ENCODE results near the gene STARD8. TPM values are rescaled to one million over a fixed set of nuclear protein-coding genes. Genes with fewer than 3 reads are reported as not detected.

STARD8 gene
- total RNA-seq, 1 experiment from 2014 or later = 0.45 TPM

DNA sequence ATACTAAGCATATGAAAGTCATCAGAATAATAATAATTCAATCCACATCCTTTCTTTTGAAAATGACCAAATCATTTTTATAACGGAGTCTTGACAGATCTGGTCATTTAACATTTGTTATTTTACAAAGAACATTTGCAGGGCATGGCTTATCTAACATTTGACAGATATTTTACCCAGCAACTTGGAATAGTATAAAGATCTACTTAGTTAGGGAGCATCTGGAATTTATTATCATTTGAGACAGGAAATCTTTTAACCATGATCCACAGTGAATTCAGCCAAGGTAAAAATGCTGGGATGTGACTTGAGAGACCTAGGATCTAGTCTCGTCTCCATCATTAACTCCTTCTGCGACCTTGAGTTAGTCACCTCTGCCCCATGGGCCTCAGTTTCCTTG, 22.4 kb downstream of the STARD8 start:
- DNase-seq = no peak
- Mint-ChIP-seq H3K4me1 (ENCODE audit: low read depth, unreplicated experiment) (no peaks in the 10 kb centered on the region), H3K4me3 (ENCODE audit: low read depth, unreplicated experiment) (no peak overlapping the region), H3K27me3 (ENCODE audit: unreplicated experiment) (peaks cover 49% of the 10 kb centered on the region), H3K9me3 (ENCODE audit: low read depth, unreplicated experiment) (peaks cover 3% of the 10 kb centered on the region), H3K27ac (ENCODE audit: unreplicated experiment) (no peak overlapping the region), H3K36me3 (ENCODE audit: insufficient read depth, unreplicated experiment) (no peaks in the 10 kb centered on the region)
- no TSS peak for BruUV-seq (replicated peaks)
- CTCF ChIA-PET = no interaction called here
- intact Hi-C loops (cut with micrococcal nuclease; ENCODE audit: unreplicated experiment) = no loop called here
- TF ChIP-seq CTCF (IDR thresholded peaks at IDR 0.05; ENCODE audit: unreplicated experiment) = no peak

DNA sequence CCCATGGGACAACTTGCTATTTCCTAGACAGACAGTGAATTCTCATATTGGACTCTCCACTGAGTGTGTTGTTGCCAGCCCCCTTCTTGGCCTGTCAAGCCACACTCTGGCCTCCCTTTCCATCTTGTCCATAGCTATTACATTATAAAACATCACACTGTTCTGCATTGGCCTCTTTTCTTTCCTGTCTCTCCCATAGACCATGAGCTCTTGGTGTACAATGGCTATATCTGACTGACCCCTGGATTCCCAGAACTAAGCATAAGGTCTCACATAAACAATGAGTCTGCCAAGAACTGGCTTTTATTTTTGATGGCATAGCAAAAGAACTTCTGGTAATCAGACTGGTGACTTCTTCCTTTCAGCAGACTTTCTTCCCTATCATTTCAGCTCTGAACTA, 23.8 kb downstream of the STARD8 start:
- intact Hi-C loops (cut with micrococcal nuclease; ENCODE audit: unreplicated experiment) = no loop called here
- DNase-seq = no peak
- H3K4me3 Mint-ChIP-seq (ENCODE audit: low read depth, unreplicated experiment) = no peak overlapping the region
- H3K36me3 Mint-ChIP-seq (ENCODE audit: insufficient read depth, unreplicated experiment) = no peaks in the 10 kb centered on the region
- peaks cover 43% of the 10 kb centered on the region for H3K27me3 Mint-ChIP-seq (ENCODE audit: unreplicated experiment)
- no peaks in the 10 kb centered on the region for H3K4me1 Mint-ChIP-seq (ENCODE audit: low read depth, unreplicated experiment)
- CTCF ChIA-PET = no interaction called here
- no peak overlapping the region for H3K27ac Mint-ChIP-seq (ENCODE audit: unreplicated experiment)
- peaks cover 3% of the 10 kb centered on the region for H3K9me3 Mint-ChIP-seq (ENCODE audit: low read depth, unreplicated experiment)
- TF ChIP-seq CTCF (IDR thresholded peaks at IDR 0.05; ENCODE audit: unreplicated experiment) = no peak
- no TSS peak for BruUV-seq (replicated peaks)

DNA sequence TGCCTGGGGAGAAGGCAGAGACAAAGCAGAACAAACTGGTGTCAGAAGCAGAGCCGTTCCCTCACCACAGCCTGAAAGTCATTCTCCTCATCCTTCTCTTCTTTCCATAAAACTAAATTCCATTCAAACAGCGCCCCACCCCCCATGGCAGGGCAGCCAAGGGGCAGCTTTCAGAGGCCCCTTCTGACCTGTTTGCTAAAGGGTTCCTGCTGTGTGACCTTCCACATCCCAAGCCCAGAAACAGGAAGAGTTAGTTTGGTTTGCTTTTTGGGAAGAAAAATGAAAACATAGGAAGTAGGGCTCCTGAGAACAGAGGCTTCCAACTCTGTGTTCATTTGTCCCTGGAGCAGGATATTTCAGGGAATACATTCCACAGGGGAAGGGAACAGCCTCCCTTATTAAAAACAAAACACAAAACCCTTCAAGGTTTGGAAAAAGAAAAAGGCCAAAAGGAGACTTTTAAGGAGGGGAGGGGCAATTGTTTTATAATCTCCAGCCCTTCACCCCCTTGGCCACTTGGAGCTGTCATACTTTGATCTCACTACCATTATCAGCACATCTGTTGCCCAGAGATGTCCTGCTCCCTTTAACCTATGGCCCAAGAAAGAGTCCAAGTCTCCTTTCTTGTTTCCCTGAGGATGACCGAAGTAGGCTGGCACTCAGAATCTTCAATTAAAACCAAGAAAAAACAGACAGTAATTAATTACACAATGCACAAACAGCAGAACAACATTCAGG, 25.3 kb downstream of the STARD8 start:
- no TSS peak for BruUV-seq (replicated peaks)
- Mint-ChIP-seq H3K36me3 (ENCODE audit: insufficient read depth, unreplicated experiment) (no peaks in the 10 kb centered on the region), H3K27ac (ENCODE audit: unreplicated experiment) (no peak overlapping the region), H3K4me3 (ENCODE audit: low read depth, unreplicated experiment) (no peak overlapping the region), H3K27me3 (ENCODE audit: unreplicated experiment) (peaks cover 28% of the 10 kb centered on the region), H3K4me1 (ENCODE audit: low read depth, unreplicated experiment) (no peaks in the 10 kb centered on the region), H3K9me3 (ENCODE audit: low read depth, unreplicated experiment) (peaks cover 3% of the 10 kb centered on the region)
- no peak for DNase-seq
- no peak for TF ChIP-seq CTCF (IDR thresholded peaks at IDR 0.05; ENCODE audit: unreplicated experiment)
- CTCF ChIA-PET = no interaction called here
- intact Hi-C loops (cut with micrococcal nuclease; ENCODE audit: unreplicated experiment) = no loop called here

DNA sequence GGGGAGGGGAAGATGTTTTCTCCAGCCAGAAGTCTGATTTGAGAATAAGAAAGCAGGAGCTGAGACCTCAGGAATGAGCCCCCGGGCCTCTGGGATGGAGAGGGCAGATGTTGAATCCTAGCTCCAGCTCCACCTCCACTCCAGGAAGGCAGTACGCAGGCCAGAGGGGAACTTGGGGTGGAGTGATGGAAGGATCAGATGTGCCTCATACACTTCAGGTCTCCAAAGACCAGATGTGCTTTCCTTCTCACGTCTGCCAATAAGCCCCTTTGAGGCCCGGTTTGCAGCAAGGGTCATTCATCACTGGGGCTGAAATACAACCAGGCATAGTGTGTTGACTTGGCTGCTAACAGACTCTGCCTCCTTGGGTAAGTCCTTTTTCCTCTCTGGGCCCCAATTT, 28.1 kb downstream of the STARD8 start:
- H3K27ac Mint-ChIP-seq (ENCODE audit: unreplicated experiment) = no peak overlapping the region
- H3K4me1 Mint-ChIP-seq (ENCODE audit: low read depth, unreplicated experiment) = no peaks in the 10 kb centered on the region

More for the DNA sequence above, 28.1 kb downstream of the STARD8 start:
- Mint-ChIP-seq H3K27me3 (ENCODE audit: unreplicated experiment) (peaks cover 28% of the 10 kb centered on the region), H3K4me3 (ENCODE audit: low read depth, unreplicated experiment) (no peak overlapping the region), H3K9me3 (ENCODE audit: low read depth, unreplicated experiment) (peaks cover 3% of the 10 kb centered on the region), H3K36me3 (ENCODE audit: insufficient read depth, unreplicated experiment) (no peaks in the 10 kb centered on the region)
- intact Hi-C loops (cut with micrococcal nuclease; ENCODE audit: unreplicated experiment) = no loop called here
- no peak for DNase-seq
- TF ChIP-seq CTCF (IDR thresholded peaks at IDR 0.05; ENCODE audit: unreplicated experiment) = no peak
- BruUV-seq (replicated peaks) = no TSS peak
- CTCF ChIA-PET = interaction anchor here (0.6 kb wide), 1 partner anchor 485 kb away, joined by 4 read pairs; no protein-coding TSS in a partner anchor
